ENCODE measurements around the gene PTPN4.

PTPN4 gene

GRCh38 chr2:119864318-119864717 lies 104.6 kb downstream of the PTPN4 start:
- DNase-seq: no peak
- H3K36me3 ChIP-seq: no peaks in the 10 kb centered on the region
- H3K9me3 ChIP-seq: no peaks in the 10 kb centered on the region
- H3K4me1 ChIP-seq: no peaks in the 10 kb centered on the region
- no peaks in the 10 kb centered on the region for H3K27me3 ChIP-seq
- no peak overlapping the region for H3K4me3 ChIP-seq (ENCODE audit: low read depth, low read length)
- TF ChIP-seq CTCF (IDR thresholded peaks at IDR 0.05; ENCODE audit: low read depth, low read length): no peak

DNA sequence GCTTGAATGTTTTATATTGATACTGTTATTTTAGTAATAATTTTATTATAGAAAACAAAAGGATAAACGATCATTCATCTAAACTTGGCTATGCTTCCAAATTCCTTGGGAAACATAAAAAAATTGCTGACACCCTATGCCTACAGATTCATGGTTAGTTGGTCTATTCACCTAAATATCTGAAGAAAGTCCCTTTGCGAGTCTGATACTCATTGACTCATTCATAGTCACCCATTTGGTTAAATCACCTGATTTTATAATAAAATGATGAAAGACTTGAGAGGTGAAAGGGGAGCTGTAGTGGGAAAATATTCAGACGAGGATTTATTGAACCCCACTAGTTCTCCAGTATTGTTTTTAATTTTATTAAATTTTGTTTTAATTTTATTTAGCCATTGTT lies 112.0 kb downstream of the PTPN4 start:
- no peaks in the 10 kb centered on the region for H3K9me3 ChIP-seq
- no peak for TF ChIP-seq CTCF (IDR thresholded peaks at IDR 0.05; ENCODE audit: low read depth, low read length)

DNA sequence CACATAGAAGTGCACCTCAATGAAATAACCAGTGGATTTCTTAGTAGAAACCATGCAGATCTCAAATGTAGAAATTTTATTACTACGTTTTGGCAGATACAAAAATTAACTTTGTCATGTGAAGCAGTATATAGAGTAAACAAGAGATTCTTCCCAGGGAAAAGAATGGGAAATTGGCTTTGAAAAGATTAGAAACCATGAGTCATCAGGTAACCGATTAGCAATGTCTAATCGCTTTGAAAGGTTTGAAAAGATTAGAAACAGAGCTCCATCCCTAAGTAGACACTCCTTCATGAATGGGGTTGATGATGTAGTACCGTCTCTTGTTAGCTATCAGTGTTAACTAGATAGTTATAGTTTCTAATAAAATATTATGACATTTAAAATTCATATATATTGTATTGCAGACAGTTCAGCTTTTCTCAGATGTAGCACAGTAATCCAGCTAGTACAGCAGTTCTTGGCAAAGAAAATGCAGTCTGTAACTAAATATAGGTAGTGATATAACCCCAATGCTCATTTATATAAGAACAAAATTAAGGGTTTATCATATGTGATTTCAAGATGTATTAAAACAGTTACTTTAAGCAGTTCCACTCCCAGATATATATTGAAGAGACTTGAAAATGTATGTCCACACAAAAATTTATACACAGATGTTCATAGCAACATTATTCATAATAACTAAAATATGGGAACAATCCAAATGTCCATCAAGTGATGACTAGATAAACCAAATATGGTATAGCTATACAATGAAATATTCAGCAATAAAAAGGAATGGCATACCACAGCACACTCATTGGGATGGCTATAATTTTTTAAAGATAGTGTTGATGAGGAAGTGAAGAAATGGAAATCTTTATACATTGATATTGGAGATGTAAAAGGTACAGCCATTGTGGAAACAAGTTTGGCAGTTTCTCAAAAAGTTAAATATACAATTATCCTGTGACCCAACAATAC lies 113.9 kb downstream of the PTPN4 start:
- no peak for TF ChIP-seq CTCF (IDR thresholded peaks at IDR 0.05; ENCODE audit: low read depth, low read length)
- no peaks in the 10 kb centered on the region for H3K27me3 ChIP-seq
- no peaks in the 10 kb centered on the region for H3K4me1 ChIP-seq
- DNase-seq: no peak
- no peaks in the 10 kb centered on the region for H3K36me3 ChIP-seq
- H3K4me3 ChIP-seq (ENCODE audit: low read depth, low read length): no peak overlapping the region
- no peaks in the 10 kb centered on the region for H3K9me3 ChIP-seq

More for the DNA sequence above, 112.0 kb downstream of the PTPN4 start:
- H3K4me1 ChIP-seq: no peaks in the 10 kb centered on the region
- no peaks in the 10 kb centered on the region for H3K27me3 ChIP-seq
- no peak overlapping the region for H3K4me3 ChIP-seq (ENCODE audit: low read depth, low read length)
- DNase-seq: no peak
- H3K36me3 ChIP-seq: no peaks in the 10 kb centered on the region

DNA sequence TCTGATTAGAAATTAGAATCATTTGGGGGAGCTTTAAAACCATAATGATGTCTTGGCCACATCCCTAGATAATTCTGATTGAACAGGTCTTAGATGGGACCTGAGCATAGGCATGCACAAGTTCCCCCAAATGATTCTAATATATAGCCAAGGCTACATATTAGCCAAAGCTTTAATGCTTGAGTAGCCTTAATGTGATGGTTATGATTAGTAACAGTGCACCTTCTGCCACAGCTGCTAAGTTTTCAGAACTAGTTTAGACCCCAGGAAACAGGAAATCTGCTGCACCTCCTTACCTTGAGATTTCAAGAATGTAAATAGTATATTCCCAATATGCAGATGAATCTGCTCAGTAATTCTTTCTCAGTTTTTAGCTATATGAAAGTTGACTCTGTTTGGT lies 119.8 kb downstream of the PTPN4 start:
- no peak for TF ChIP-seq CTCF (IDR thresholded peaks at IDR 0.05; ENCODE audit: low read depth, low read length)
- H3K9me3 ChIP-seq: no peaks in the 10 kb centered on the region
- no peaks in the 10 kb centered on the region for H3K36me3 ChIP-seq
- no peak overlapping the region for H3K4me3 ChIP-seq (ENCODE audit: low read depth, low read length)
- DNase-seq: no peak
- H3K27me3 ChIP-seq: no peaks in the 10 kb centered on the region
- H3K4me1 ChIP-seq: no peaks in the 10 kb centered on the region

- no peak for DNase-seq
- Histone ChIP-seq H3K4me1 (no peaks in the 10 kb centered on the region), H3K4me3 (ENCODE audit: low read depth, low read length) (no peak overlapping the region), H3K27me3 (no peaks in the 10 kb centered on the region), H3K9me3 (no peaks in the 10 kb centered on the region), H3K36me3 (no peaks in the 10 kb centered on the region)
- no peak for TF ChIP-seq CTCF (IDR thresholded peaks at IDR 0.05; ENCODE audit: low read depth, low read length)
Observed at GRCh38 chr2:119888680-119889079, 129.0 kb downstream of the PTPN4 start.

DNA sequence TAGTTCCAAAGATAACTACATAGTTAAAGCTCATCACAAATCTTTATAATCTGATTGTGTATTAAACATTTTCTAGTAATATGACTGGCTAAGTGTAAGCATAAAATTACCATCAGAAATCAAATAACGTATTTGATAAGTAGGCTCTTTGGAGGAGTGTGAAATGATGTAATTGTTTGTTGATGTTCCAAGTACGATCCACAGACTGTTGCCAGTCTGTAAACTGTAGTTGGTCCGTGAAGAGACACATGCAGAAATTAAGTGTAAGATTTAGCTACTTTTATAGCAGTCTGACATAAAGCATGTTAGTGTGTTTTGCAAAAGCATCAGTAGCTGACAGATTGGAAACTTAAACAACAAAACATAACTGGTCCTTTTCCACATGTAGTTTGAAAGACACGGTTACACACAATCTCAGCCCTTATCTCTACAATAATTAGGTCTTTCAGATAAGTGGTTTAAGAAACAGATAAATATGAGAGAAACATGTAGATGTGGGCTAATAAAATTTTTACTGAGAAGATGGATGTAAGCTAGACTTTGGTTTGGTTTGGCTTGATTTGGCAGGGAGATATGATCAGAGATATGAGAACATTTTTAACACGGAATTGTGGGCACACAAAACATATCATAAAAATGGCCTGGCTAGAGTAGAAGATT lies 138.1 kb downstream of the PTPN4 start:
- Histone ChIP-seq H3K36me3 (no peaks in the 10 kb centered on the region; the same call in 1 of the 2 replicates), H3K27me3 (no peaks in the 10 kb centered on the region), H3K4me3 (ENCODE audit: low read depth, low read length) (no peak overlapping the region), H3K9me3 (no peaks in the 10 kb centered on the region), H3K4me1 (no peaks in the 10 kb centered on the region)
- no peak for DNase-seq
- TF ChIP-seq CTCF (IDR thresholded peaks at IDR 0.05; ENCODE audit: low read depth, low read length): no peak

Measured in BE2C (cell line).